GM04504 (cell line): ENCODE results near the gene LRRC2.

Source experiments
- DNase-seq: peaks from one replicate; pipeline ENCODE4 v3.0.0-alpha.2; 2012; ENCODE audit warnings: low read depth

Gene LRRC2

GRCh38 chr3:46479021-46479420 is 87.1 kb downstream of the LRRC2 start:
- no peak for DNase-seq

GRCh38 chr3:46478341-46478740 is 87.8 kb downstream of the LRRC2 start:
- DNase-seq: no peak

GRCh38 chr3:46477756-46478155 is 88.3 kb downstream of the LRRC2 start:
- DNase-seq: no peak

- no peak for DNase-seq
Measured at GRCh38 chr3:46477145-46477544, 89.0 kb downstream of the LRRC2 start.

GRCh38 chr3:46472736-46473135 is 93.4 kb downstream of the LRRC2 start:
- DNase-seq: no peak

- DNase-seq: no peak
Measured at GRCh38 chr3:46471371-46471914, 94.7 kb downstream of the LRRC2 start.

- DNase-seq: no peak
Measured at GRCh38 chr3:46470831-46471230, 95.3 kb downstream of the LRRC2 start.

GRCh38 chr3:46469680-46470357 is 96.3 kb downstream of the LRRC2 start:
- DNase-seq: no peak

- DNase-seq: no peak
Measured at GRCh38 chr3:46468753-46469600, 97.1 kb downstream of the LRRC2 start.

- no peak for DNase-seq
Measured at GRCh38 chr3:46467562-46467961, 98.5 kb downstream of the LRRC2 start.

GRCh38 chr3:46466871-46467403 is 99.2 kb downstream of the LRRC2 start:
- DNase-seq: no peak

- DNase-seq: no peak
Measured at GRCh38 chr3:46466273-46466672, 99.8 kb downstream of the LRRC2 start.
